ENCODE measurements around the gene SHISA9.
"Not testable (repeated sequence)": the region's sequence is repeated elsewhere in the genome, so short reads cannot be mapped to it uniquely, and the experiment has no call there.

SHISA9 gene

GRCh38 chr16:12901597-12902461 is at the start of gene SHISA9:
Gene SHISA9, plus strand, starts transcription at chr16:12901598.
- DNase-seq = no peak

- no peak for DNase-seq
Measured at GRCh38 chr16:12853972-12854371, 47.4 kb upstream of the SHISA9 start.

DNA sequence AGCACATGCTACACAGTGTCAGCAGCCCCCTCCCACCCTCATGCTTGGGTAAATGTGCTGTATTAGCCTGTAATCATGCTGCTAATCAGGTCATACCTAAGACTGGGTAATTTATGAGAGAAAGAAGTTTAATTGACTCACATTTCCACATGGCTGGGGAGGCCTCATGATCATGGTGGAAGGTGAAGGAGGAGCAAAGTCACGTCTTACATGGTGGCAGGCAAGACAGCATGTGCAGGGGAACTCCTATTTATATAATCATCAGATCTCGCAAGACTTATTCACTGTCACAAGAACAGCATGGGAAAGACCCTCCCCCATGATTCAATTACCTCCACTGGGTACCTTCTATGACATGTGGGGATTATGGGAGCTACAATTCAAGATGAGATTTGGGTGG is 44.0 kb upstream of the SHISA9 start:
- DNase-seq = not testable (repeated sequence)

- DNase-seq = no peak
Measured at GRCh38 chr16:12862327-12862726, 39.1 kb upstream of the SHISA9 start.

DNA sequence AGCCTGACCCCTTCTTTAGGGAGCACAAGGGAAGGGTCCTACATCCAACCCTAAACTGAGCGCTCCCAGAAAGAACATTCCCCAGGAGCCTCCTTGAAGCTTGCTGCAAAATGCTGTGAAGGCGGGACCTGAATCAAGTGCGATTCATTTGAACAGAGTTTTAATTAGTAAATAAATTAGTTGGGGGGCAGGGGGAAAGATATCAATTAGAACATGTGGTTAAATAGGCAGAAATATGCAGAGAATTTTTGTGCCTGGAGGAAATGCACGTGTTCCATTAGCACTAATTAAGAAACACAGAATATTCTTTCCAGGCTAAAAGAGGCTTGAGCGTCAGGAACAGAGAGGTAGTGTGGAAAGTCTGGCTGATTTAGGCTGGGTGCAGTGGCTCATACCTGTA is 38.5 kb upstream of the SHISA9 start:
- no peak for DNase-seq

DNA sequence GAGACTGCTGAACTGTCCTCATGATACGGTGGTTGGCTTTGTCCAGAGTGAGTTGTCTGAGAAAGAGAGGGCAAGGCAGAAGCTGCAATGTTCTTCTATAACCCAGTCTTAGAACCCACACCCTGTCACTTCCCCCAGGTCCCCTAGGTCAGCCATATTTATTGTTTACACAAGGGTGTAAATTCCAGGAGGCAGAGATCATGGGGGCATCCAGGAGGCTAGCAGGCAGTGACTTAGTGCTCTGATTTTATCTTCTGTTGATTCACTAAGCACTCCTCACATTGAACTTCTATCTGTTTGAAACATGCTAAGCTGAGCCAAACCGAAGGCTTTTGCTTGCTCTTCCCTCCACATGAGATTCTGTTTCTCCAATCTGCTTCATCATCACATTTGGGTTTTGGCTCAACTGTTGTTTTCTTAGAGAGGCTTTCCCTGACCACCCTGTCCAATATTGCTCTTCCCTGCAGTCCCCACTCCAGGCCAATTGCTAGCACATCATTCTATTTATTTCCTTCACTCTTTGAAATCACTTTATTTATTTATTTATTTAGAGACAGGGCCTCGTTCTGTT is 34.3 kb upstream of the SHISA9 start:
- no peak for DNase-seq

GRCh38 chr16:12868169-12868568 is 33.2 kb upstream of the SHISA9 start:
- DNase-seq = no peak

- no peak for DNase-seq
Measured at GRCh38 chr16:12868788-12869187, 32.6 kb upstream of the SHISA9 start.

GRCh38 chr16:12869698-12870427 is 31.5 kb upstream of the SHISA9 start:
- no peak for DNase-seq

DNA sequence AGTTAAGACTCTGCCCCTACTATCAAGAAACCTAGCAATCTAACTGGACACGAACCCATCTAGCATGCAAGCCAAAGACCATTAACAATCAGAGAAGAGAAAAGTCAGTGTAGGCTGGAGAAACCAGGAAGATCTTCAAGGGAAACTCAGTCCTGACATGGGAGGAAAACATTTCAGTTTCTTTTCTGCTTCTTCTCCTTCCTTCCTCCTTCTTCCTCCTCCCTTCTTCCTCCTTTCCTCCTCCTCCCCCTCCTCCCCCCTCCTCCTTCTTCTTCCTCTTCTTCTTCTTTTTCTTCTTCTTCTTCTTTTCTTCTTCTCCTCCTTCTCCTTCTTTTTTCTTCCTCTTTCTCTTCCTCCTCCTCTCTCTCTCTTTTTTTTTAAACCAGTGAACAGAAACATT is 29.6 kb upstream of the SHISA9 start:
- DNase-seq = no peak

DNA sequence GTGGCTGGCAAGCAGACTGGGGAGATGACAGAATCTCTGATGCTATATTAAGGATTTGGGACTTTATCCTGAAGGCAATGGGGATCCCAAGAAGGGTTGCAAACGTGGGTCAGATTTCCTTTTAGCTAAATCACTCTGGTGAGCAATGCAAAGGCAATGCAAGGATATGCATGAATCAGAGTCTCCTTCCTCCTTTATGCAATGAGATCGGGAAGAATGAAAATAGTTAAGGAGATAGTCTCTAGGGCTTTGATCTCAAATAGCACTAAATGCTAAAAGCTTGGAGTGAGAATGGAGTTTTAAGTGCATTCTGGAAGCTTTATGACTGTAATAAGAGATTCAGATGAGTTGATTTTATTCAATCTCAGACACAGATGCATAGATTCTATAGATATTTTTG is 27.2 kb upstream of the SHISA9 start:
- no peak for DNase-seq

DNA sequence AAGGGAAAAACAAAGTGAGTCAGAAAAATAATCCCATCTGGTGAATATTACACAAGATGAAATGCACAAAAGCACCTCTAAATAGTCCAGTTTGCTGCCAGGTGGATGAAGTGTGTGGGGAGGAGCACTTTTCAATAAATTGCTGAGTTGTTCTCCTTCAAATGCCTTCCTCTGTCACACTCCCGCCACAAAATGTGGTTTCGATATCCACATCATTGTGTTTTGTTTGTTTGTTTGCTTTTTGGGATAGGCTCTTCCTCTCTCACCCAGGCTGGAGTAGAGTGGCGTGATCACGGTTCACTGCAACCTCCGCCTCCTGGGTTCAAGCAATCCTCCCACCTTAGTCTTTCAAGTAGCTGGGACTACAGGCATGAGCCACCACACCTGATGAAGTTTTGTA is 24.6 kb upstream of the SHISA9 start:
- no peak for DNase-seq

DNA sequence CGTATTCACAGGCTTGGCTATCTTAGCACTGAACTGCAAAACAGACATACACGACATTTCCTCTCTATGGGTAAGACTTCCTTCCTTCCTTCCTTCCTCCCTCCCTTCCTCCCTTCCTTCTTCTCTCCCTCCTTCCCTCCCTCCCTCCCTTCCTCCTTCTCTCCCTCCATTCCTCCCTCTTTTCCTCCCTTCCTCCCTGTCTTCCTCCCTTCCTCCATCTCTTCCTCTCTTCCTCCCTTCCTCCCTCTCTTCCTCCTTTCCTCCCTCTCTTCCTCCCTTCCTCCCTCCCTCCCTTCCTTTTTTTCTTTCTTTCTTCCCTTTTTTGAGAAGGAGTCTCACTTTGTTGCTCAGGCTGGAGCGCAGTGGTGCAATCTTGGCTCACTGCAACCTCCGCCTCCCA is 22.4 kb upstream of the SHISA9 start:
- DNase-seq = no peak

DNA sequence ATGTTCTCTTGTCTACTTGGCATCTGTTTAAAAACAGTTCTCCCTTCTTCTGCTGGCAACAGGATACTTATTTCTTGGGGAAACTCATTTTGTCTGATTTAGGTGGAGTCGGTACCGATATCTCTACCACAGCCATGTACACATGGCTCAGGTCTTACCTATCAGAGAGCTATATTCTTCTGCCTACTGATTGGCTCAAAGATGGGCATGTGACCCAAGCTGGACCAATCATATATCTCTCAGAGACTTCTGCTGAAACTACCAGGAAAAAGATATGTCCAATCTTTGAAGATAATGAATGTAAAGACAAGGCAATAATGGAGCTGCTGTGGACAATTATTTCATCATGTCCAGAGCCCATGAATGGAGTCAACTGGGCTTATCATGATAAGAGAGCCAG is 21.6 kb upstream of the SHISA9 start:
- no peak for DNase-seq

DNA sequence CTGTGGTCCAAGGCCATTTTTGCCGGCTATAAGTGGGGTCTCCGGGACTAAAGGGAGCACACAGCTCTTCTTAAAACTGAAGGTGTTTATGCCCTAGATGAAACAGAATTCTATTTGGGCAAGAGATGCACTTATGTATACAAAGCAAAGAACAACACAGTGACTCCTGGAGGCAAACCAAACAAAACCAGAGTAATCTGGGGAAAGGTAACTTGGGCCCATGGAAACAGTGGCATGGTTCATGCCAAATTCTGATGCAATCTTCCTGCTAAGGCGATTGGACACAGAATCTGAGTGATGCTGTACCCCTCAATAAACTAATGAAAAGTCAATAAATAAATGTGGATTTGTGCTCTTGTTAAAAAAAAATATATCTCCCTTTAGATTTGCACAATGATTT is 20.2 kb upstream of the SHISA9 start:
- DNase-seq = no peak

GRCh38 chr16:12881740-12882139 is 19.7 kb upstream of the SHISA9 start:
- DNase-seq = no peak

- DNase-seq = no peak
Measured at GRCh38 chr16:12885742-12886141, 15.7 kb upstream of the SHISA9 start.

DNA sequence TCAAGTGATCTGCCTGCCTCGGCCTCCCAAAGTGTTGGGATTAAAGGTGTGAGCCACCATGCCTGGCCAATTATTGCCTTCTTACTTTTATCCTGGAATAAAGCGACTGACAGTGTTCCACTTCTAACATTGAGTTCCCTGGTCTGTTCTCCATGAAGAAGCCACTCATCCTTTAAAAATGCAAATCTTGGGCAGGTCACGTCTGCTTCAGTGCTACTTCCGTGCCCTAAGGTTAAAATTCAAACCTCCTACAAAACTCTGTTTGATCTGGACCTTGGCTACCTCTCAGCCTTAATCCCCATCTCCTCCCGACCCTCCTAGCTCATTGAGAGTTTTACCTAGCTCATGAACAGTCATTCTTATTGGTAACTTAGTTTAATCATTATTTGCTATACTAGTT is 9.6 kb upstream of the SHISA9 start:
- DNase-seq = no peak

DNA sequence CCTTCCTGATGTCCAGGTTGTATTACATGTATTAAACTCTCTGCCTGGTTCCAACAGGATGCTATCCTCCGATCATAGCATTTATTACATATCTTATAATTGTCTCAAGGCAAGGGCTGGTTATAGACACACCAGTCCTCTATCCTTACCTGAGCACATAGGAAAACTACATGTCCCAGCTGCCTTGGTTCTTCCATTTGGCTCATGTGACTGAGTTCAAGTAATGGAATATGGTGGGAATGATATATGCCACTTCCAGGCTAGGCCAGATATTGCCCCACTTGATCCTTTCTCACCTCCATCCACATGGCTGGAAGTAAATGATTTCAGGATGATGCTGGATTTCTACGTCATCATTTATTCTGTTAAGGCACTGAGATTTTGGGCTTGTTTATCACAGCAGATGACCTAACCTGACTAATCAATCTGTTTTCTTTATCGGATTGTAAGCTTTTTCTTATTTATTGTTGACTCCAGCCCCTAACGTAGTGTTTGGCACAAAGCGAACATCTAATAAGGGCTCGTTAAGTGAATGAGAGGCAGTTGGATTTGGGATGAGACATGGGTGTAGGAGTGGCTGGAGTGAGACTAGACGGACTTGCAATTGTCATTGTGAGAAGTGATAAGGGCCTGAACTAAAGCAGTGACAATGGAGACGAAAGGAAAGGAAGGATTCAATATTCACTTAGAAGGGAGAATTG is 8.2 kb upstream of the SHISA9 start:
- DNase-seq = no peak

- DNase-seq = no peak
Measured at GRCh38 chr16:12896562-12896961, 4.8 kb upstream of the SHISA9 start.

DNA sequence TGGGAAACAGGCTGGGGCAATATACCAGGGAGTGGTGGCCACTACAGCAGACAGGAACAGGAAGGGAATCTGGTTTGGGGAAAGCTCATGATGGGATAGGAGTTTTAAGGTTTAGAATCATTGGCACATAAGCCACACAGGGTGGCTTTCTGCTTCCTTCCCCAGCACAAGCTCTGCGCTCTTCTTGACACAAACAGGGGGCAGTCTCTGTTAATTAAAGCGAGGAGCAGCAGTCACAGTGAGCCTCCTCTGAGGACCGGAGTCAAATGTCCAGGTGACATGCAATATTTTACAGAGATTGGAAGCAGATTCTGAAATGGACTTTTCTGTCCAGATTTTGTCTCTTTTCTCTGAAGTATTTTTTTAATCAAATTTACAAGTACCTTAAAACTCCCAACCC is 2.8 kb upstream of the SHISA9 start:
- no peak for DNase-seq

DNA sequence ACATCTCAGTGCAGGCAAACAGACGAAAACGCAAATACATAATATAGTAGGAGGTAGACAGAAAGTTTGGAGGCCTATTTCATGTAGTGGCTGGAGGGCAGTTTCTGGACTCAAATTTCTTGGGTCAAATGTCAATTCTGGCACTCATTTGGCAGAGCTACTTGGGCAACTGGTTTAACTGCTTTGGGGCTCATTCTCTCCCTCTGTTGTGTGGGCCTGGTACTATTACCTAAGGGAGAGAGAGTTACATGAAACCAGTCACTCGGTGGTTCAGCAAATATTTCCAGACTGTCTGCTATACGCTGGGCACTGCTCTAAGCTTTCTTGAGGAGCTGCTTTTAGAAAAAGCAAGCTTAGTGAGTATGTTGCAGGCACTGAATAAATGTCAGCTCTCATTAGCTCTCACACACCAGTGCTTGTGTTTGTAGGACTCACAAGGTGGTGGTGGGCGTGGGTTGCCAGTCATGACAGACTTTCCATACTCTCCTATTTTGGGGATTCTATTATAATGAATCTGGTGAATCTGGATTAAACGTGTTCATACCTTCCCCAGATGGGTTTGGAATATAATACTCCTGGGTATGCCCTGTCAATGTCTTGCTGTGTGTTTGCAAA is 1.8 kb upstream of the SHISA9 start:
- no peak for DNase-seq

DNA sequence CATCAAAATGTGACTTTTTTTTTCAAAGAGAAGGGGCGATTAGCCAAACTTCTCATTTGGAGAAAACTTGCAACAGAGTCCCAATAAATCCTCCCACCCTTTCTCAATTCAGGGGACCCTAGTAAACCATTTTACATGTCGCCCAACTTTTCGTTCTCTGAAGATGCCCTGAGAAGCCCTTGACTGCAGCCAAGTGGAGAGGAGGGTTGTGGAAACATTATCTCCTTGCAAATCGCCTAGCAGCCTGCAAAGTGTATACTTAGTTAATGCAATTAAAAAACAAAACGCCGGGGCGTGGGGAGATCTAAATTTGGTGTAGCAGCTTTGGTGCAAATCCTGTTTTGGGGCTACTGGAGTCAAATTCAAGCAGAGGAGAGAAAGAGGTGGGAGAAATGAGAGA is 1.2 kb upstream of the SHISA9 start:
- no peak for DNase-seq
